ENCODE data around the gene KAT2A. TPM values are rescaled to one million over a fixed set of nuclear protein-coding genes. Genes with fewer than 3 reads are reported as not detected.

KAT2A gene
- total RNA-seq, 1 donor from 2014 or later = 10.3 TPM

- FAIRE-seq (no peak), DNase-seq (ENCODE audit: low read depth) (no peak)
- peaks cover 14% of the 10 kb centered on the region for H3K27me3 ChIP-seq (ENCODE audit: control insufficient read depth, insufficient read depth, low read length)
Observed at GRCh38 chr17:42076797-42077559, 44.2 kb downstream of the KAT2A start.

GRCh38 chr17:42075789-42076188 is 45.4 kb downstream of the KAT2A start:
- H3K27me3 ChIP-seq (ENCODE audit: control insufficient read depth, insufficient read depth, low read length) = peaks cover 22% of the 10 kb centered on the region
- no peaks in the 10 kb centered on the region for H3K36me3 ChIP-seq (ENCODE audit: control insufficient read depth, insufficient read depth, low read length)
- TF ChIP-seq, protein P1, sequence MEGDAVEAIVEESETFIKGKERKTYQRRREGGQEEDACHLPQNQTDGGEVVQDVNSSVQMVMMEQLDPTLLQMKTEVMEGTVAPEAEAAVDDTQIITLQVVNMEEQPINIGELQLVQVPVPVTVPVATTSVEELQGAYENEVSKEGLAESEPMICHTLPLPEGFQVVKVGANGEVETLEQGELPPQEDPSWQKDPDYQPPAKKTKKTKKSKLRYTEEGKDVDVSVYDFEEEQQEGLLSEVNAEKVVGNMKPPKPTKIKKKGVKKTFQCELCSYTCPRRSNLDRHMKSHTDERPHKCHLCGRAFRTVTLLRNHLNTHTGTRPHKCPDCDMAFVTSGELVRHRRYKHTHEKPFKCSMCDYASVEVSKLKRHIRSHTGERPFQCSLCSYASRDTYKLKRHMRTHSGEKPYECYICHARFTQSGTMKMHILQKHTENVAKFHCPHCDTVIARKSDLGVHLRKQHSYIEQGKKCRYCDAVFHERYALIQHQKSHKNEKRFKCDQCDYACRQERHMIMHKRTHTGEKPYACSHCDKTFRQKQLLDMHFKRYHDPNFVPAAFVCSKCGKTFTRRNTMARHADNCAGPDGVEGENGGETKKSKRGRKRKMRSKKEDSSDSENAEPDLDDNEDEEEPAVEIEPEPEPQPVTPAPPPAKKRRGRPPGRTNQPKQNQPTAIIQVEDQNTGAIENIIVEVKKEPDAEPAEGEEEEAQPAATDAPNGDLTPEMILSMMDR (IDR thresholded peaks at IDR 0.05; ENCODE audit: insufficient read depth, low read length, severe bottlenecking) = no peak
- no peak for DNase-seq (ENCODE audit: low read depth)
- no peak for FAIRE-seq
- no peak overlapping the region for H3K4me3 ChIP-seq (ENCODE audit: low read depth, low read length)

More at GRCh38 chr17:42076797-42077559, 44.2 kb downstream of the KAT2A start:
- Histone ChIP-seq H3K36me3 (ENCODE audit: control insufficient read depth, insufficient read depth, low read length) (no peaks in the 10 kb centered on the region), H3K4me3 (ENCODE audit: low read depth, low read length) (no peak overlapping the region)
- TF ChIP-seq, protein P1 (IDR thresholded peaks at IDR 0.05; ENCODE audit: insufficient read depth, low read length, severe bottlenecking) = no peak

DNA sequence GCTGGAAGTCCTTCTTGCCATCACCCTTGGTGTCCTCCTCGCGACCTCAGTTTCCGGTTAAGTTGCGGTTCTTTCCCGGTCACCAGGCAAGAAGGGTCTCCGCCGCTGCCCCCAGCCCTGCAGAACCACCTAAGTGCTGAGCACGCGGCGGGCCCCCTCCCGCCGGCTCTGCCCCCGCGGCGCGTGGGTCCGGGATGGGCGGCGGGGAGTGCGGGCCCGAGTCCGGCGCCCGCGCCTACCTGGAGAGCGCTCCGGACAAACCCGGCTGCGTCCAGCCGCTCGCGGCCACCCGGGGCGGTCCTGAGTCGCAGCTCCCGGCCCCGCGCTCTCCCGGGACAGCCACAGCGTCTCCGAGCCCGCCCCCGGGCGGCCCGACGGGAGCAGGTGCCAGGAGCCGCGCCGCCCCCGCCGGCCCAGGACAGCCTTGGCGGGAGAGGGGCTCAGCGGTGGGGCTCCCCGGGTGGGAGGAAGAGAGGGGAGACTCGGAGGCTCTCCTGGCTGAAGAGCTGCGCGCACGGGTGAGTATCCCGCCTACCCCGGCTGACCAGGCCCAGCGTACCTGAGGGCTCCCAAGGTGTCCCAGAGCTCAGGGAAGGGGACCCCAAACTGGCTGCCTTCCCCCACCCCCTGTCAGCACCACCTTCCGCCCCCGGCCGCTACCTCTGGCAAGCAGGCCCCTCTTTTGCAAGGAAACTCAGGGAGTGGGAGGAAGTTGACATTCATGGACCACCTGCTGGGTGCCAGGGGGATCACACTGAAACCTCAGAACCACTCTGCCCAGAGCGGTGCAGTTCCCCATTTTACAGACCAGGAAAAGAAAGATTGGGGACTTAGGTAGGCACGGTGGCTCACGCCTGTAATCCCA is 48.6 kb downstream of the KAT2A start:
- Histone ChIP-seq H3K27me3 (ENCODE audit: control insufficient read depth, insufficient read depth, low read length) (peaks cover 20% of the 10 kb centered on the region), H3K36me3 (ENCODE audit: control insufficient read depth, insufficient read depth, low read length) (no peaks in the 10 kb centered on the region), H3K4me3 (ENCODE audit: low read depth, low read length) (no peak overlapping the region)
- FAIRE-seq (no peak), DNase-seq (ENCODE audit: low read depth) (no peak)
- TF ChIP-seq, protein P1 (IDR thresholded peaks at IDR 0.05; ENCODE audit: insufficient read depth, low read length, severe bottlenecking) = no peak

GRCh38 chr17:42071810-42072209 is 49.4 kb downstream of the KAT2A start:
- DNase-seq (ENCODE audit: low read depth) = no peak
- no peak overlapping the region for H3K4me3 ChIP-seq (ENCODE audit: low read depth, low read length)
- no peak for FAIRE-seq
- TF ChIP-seq, protein P1 (IDR thresholded peaks at IDR 0.05; ENCODE audit: insufficient read depth, low read length, severe bottlenecking) = no peak
- H3K27me3 ChIP-seq (ENCODE audit: control insufficient read depth, insufficient read depth, low read length) = peaks cover 20% of the 10 kb centered on the region
- H3K36me3 ChIP-seq (ENCODE audit: control insufficient read depth, insufficient read depth, low read length) = no peaks in the 10 kb centered on the region

DNA sequence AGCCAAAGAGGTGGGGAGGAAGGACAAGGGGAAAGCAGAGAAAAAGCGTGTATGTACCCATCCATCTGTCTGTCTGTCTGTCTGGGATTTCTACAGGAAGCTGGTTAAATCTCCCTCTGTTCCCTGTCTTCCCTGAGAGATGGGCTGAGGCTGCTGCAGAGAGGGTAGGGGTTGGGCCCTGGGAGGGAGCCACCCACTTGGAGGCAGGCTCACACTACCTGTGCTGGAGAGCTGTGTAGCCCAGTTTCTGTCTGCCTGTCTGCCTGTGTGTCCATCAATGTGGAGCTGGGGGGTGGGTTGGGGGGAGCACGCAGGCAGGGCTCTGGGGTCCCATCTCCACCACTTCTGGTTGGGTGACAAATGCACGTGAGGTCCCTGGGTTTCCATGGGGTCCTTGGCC is 52.2 kb downstream of the KAT2A start:
- no peak for FAIRE-seq
- H3K27me3 ChIP-seq (ENCODE audit: control insufficient read depth, insufficient read depth, low read length) = peaks cover 20% of the 10 kb centered on the region
- TF ChIP-seq, protein P1 (IDR thresholded peaks at IDR 0.05; ENCODE audit: insufficient read depth, low read length, severe bottlenecking) = no peak
- no peak for DNase-seq (ENCODE audit: low read depth)
- no peak overlapping the region for H3K4me3 ChIP-seq (ENCODE audit: low read depth, low read length)
- H3K36me3 ChIP-seq (ENCODE audit: control insufficient read depth, insufficient read depth, low read length) = no peaks in the 10 kb centered on the region
